ENCODE measurements around the gene ADAMTS18. TPM values are rescaled to one million over a fixed set of nuclear protein-coding genes. Genes with fewer than 3 reads are reported as not detected.

ADAMTS18 gene
- total RNA-seq, 2 donors from 2014 or later, result 0.14 TPM; not detected in 1

DNA sequence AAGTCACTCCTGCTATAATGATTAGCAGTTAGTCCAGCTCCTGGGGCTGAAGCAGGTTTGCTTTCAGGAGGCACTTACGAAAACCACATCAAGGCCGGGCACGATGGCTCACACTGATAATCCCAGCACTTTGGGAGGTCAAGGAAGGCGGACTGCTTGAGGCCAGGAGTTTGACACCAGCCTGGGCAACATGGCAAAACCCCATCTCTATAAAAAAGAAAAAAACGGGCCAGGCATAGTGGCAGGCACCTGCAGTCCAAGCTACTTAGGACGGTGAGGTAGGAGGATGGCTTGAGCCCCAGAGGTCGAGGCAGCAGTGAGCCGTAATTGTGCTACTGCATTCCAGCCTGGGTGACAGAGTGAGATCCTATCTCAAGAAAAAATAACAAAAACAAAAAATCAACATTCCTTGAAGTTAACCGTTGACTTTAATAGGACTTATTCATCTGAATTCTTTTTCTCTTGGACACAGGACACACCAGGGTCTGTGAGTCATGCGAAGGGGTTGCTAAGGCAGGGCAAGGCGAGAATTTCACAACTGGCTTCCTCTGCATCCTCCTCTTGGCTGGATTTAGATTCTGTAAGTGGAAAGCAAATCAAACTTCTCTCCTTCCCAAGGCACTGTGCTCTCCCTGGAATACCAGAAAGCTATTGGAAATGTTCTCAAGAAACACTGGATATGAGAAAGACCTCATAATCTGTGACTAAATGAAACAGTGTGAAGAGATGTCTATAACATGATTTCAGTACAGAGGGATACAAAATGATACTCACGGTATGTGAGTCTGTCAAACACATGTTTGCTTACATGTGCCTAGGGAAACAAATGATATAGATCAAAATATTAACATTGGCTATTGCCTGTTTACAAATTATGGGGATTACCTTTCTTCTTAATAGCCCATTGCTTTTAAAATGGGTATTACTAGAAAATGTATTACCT, 136.1 kb downstream of the ADAMTS18 start:
- H3K4me3 ChIP-seq, result no peak overlapping the region
- no peaks in the 10 kb centered on the region for H3K9me3 ChIP-seq
- TF ChIP-seq, protein P1, sequence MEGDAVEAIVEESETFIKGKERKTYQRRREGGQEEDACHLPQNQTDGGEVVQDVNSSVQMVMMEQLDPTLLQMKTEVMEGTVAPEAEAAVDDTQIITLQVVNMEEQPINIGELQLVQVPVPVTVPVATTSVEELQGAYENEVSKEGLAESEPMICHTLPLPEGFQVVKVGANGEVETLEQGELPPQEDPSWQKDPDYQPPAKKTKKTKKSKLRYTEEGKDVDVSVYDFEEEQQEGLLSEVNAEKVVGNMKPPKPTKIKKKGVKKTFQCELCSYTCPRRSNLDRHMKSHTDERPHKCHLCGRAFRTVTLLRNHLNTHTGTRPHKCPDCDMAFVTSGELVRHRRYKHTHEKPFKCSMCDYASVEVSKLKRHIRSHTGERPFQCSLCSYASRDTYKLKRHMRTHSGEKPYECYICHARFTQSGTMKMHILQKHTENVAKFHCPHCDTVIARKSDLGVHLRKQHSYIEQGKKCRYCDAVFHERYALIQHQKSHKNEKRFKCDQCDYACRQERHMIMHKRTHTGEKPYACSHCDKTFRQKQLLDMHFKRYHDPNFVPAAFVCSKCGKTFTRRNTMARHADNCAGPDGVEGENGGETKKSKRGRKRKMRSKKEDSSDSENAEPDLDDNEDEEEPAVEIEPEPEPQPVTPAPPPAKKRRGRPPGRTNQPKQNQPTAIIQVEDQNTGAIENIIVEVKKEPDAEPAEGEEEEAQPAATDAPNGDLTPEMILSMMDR (IDR thresholded peaks at IDR 0.05), result no peak
- ATAC-seq (ENCODE audit: insufficient number of reproducible peaks, low FRiP score, low read depth) (no peak), DNase-seq (ENCODE audit: low spot score) (no peak)
- H3K36me3 ChIP-seq, result no peaks in the 10 kb centered on the region
- no peak overlapping the region for H3K27ac ChIP-seq
- no peaks in the 10 kb centered on the region for H3K27me3 ChIP-seq (replicated peaks; ENCODE audit: insufficient read depth)
- no peaks in the 10 kb centered on the region for H3K4me1 ChIP-seq (ENCODE audit: control insufficient read depth in 1 of 2, low read depth in 2 of 2)

DNA sequence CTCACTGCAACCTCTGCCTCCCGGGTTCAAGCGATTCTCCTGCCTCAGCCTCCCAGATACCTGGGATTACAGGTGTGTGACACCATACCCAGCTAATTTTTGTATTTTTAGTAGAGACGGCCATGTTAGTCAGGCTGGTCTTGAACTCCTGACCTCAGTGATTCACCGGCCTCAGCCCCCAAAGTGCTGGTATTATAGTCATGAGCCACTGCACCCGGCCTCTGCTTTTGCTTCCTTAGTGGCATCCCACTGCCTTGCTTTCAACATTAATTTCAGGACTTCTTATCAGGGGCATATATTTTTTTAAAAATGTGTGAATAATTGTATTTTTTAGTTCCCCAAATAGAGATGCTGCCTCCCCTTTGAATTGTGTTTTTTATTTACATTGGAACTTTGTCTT, 136.8 kb downstream of the ADAMTS18 start:
- H3K36me3 ChIP-seq, result no peaks in the 10 kb centered on the region
- no peak overlapping the region for H3K27ac ChIP-seq
- no peaks in the 10 kb centered on the region for H3K9me3 ChIP-seq
- no peaks in the 10 kb centered on the region for H3K27me3 ChIP-seq (replicated peaks; ENCODE audit: insufficient read depth)
- TF ChIP-seq, protein P1 (IDR thresholded peaks at IDR 0.05), result no peak
- no peak for ATAC-seq (ENCODE audit: insufficient number of reproducible peaks, low FRiP score, low read depth)
- no peaks in the 10 kb centered on the region for H3K4me1 ChIP-seq (ENCODE audit: control insufficient read depth in 1 of 2, low read depth in 2 of 2)
- no peak for DNase-seq (ENCODE audit: low spot score)
- H3K4me3 ChIP-seq, result no peak overlapping the region

DNA sequence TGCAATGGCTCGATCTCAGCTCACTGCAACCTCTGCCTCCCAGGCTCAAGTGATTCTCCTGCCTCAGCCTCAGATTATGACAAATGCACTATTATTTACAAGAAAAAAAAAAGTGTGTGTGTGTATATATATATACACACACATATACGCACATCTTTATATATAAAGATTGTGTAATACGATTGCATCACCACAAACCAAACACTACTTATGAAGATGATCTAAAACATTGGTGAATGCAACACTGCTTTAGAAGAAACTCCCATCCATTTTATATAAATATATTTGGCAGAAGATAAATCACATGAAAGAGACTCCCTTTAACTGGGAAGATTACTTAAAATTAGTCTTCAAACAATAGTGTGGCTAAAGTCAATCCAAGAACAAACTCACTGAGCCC, 138.9 kb downstream of the ADAMTS18 start:
- TF ChIP-seq, protein P1 (IDR thresholded peaks at IDR 0.05), result no peak
- no peaks in the 10 kb centered on the region for H3K4me1 ChIP-seq (ENCODE audit: control insufficient read depth in 1 of 2, low read depth in 2 of 2)
- no peak for ATAC-seq (ENCODE audit: insufficient number of reproducible peaks, low FRiP score, low read depth)

DNA sequence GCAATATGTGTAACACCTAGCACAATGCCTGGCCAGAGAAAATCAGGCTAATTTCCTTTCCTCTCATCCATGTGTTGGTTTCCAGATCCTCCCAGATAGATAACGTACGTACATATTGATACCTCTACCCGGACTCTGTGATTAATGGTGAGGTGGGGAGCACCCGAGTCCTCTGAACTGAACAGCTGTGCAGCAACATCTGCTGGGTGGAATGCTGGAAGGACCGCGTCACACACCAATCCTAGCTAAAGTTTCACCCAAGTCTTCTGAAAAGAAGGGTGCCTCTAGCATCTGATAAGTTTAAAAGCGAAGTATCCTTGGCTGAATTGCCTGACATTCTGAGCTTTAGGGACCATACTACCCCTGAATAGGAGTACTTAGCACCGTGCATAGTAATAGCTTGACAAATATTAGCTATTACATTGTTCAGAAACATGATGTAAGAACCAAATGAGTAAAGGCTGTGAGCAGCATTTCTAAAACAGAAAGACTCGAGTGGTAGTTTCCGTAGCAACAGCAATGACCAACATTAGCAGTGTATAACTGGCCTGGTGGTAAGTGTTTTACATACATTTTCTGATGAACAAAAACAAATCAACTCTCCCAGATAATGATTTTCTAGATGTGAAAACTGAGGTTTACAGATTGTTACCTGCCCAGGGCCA, 144.3 kb downstream of the ADAMTS18 start:
- Histone ChIP-seq H3K27me3 (replicated peaks; ENCODE audit: insufficient read depth) (no peaks in the 10 kb centered on the region), H3K27ac (no peak overlapping the region), H3K36me3 (no peaks in the 10 kb centered on the region), H3K4me3 (no peak overlapping the region), H3K4me1 (ENCODE audit: control insufficient read depth in 1 of 2, low read depth in 2 of 2) (no peaks in the 10 kb centered on the region), H3K9me3 (no peaks in the 10 kb centered on the region)
- TF ChIP-seq, protein P1 (IDR thresholded peaks at IDR 0.05), result no peak
- DNase-seq (ENCODE audit: low spot score) (no peak), ATAC-seq (ENCODE audit: insufficient number of reproducible peaks, low FRiP score, low read depth) (no peak)

More for the DNA sequence above, 138.9 kb downstream of the ADAMTS18 start:
- H3K27ac ChIP-seq, result no peak overlapping the region
- H3K27me3 ChIP-seq (replicated peaks; ENCODE audit: insufficient read depth), result no peaks in the 10 kb centered on the region
- no peaks in the 10 kb centered on the region for H3K9me3 ChIP-seq
- DNase-seq (ENCODE audit: low spot score), result no peak
- no peak overlapping the region for H3K4me3 ChIP-seq
- H3K36me3 ChIP-seq, result no peaks in the 10 kb centered on the region

DNA sequence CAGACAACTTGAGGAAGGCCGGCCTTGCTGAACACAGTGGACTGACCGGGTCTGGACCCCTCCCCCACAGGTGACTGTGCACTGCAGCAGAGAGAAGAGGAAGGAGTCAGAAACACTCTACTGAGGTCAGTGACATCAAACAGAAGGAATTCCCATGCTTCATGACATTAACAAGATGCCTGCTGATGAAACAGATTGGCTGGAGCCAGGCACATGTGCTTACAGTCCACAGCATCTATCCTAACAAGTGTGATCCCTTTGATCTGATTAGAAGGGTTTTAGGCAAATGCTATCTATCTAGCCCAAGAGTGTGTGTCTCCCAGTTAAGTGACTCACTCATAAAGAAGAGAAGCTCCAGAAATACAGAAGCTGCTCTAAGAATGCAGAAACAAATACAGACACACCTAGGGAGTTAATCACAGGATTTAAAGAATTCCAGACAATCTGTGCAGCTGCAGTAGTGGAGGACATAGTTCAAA, 145.5 kb downstream of the ADAMTS18 start:
- H3K4me3 ChIP-seq, result no peak overlapping the region
- no peaks in the 10 kb centered on the region for H3K4me1 ChIP-seq (ENCODE audit: control insufficient read depth in 1 of 2, low read depth in 2 of 2)
- DNase-seq (ENCODE audit: low spot score) (no peak), ATAC-seq (ENCODE audit: insufficient number of reproducible peaks, low FRiP score, low read depth) (no peak)
- TF ChIP-seq, protein P1 (IDR thresholded peaks at IDR 0.05), result no peak
- no peaks in the 10 kb centered on the region for H3K9me3 ChIP-seq
- no peaks in the 10 kb centered on the region for H3K36me3 ChIP-seq
- H3K27me3 ChIP-seq (replicated peaks; ENCODE audit: insufficient read depth), result no peaks in the 10 kb centered on the region
- no peak overlapping the region for H3K27ac ChIP-seq
